Measurements from ENCODE around the gene CTNNA3.

Gene CTNNA3

GRCh38 chr10:66284621-66285020 is 1411.4 kb downstream of the CTNNA3 start:
- no peak for DNase-seq (ENCODE audit: low read depth)

GRCh38 chr10:66283874-66284464 is 1412.0 kb downstream of the CTNNA3 start:
- no peak for DNase-seq (ENCODE audit: low read depth)

- DNase-seq (ENCODE audit: low read depth): no peak
These were observed 1412.9 kb downstream of the CTNNA3 start for GRCh38 chr10:66283064-66283463.

GRCh38 chr10:66281327-66281726 is 1414.7 kb downstream of the CTNNA3 start:
- no peak for DNase-seq (ENCODE audit: low read depth)

- no peak for DNase-seq (ENCODE audit: low read depth)
These were observed 1418.5 kb downstream of the CTNNA3 start for GRCh38 chr10:66277481-66277880.

- DNase-seq (ENCODE audit: low read depth): no peak
These were observed 1422.0 kb downstream of the CTNNA3 start for GRCh38 chr10:66273966-66274519.

- DNase-seq (ENCODE audit: low read depth): no peak
These were observed 1430.6 kb downstream of the CTNNA3 start for GRCh38 chr10:66265398-66265797.

- no peak for DNase-seq (ENCODE audit: low read depth)
These were observed 1436.2 kb downstream of the CTNNA3 start for GRCh38 chr10:66259836-66260235.

GRCh38 chr10:66258693-66259092 is 1437.3 kb downstream of the CTNNA3 start:
- DNase-seq (ENCODE audit: low read depth): no peak

- DNase-seq (ENCODE audit: low read depth): no peak
These were observed 1438.2 kb downstream of the CTNNA3 start for GRCh38 chr10:66257801-66258200.

GRCh38 chr10:66252986-66253385 is 1443.0 kb downstream of the CTNNA3 start:
- no peak for DNase-seq (ENCODE audit: low read depth)

GRCh38 chr10:66246177-66246576 is 1449.8 kb downstream of the CTNNA3 start:
- DNase-seq (ENCODE audit: low read depth): no peak

- DNase-seq (ENCODE audit: low read depth): no peak
These were observed 1451.0 kb downstream of the CTNNA3 start for GRCh38 chr10:66244953-66245352.

- no peak for DNase-seq (ENCODE audit: low read depth)
These were observed 1453.1 kb downstream of the CTNNA3 start for GRCh38 chr10:66242885-66243284.

GRCh38 chr10:66239062-66239461 is 1456.9 kb downstream of the CTNNA3 start:
- DNase-seq (ENCODE audit: low read depth): no peak

GRCh38 chr10:66238343-66238742 is 1457.7 kb downstream of the CTNNA3 start:
- no peak for DNase-seq (ENCODE audit: low read depth)

GRCh38 chr10:66234872-66235271 is 1461.1 kb downstream of the CTNNA3 start:
- no peak for DNase-seq (ENCODE audit: low read depth)

GRCh38 chr10:66228887-66229286 is 1467.1 kb downstream of the CTNNA3 start:
- DNase-seq (ENCODE audit: low read depth): no peak

GRCh38 chr10:66223656-66224055 is 1472.3 kb downstream of the CTNNA3 start:
- DNase-seq (ENCODE audit: low read depth): no peak

GRCh38 chr10:66222462-66223046 is 1473.4 kb downstream of the CTNNA3 start:
- no peak for DNase-seq (ENCODE audit: low read depth)

GRCh38 chr10:66218981-66219587 is 1476.9 kb downstream of the CTNNA3 start:
- no peak for DNase-seq (ENCODE audit: low read depth)

GRCh38 chr10:66218289-66218688 is 1477.7 kb downstream of the CTNNA3 start:
- DNase-seq (ENCODE audit: low read depth): no peak

- no peak for DNase-seq (ENCODE audit: low read depth)
These were observed 1480.1 kb downstream of the CTNNA3 start for GRCh38 chr10:66215920-66216319.
